Effector CD8-positive, alpha-beta T cell (primary cell): ENCODE measurements around the gene KLRF1.

ENCODE experiments used
- DNase-seq: peaks from one replicate; lab custom pipeline; 2025; lab: John Stamatoyannopoulos, UW
- total RNA-seq, 4 experiments: gene quantifications; one replicate each; lab custom pipeline; 2026; lab: John Stamatoyannopoulos, UW

The KLRF1 gene
- total RNA-seq, result 1.3 to 23.2 (median 9.1) reads per million in 4 experiments

- DNase-seq, result no peak
These were observed at the start of gene KLRF1 for GRCh38 chr12:9827209-9827888. KLRF1 (plus strand) TSS chr12:9827481; CDS start chr12:9827545, 64 bp downstream.

GRCh38 chr12:9779209-9779608 lies 48.1 kb upstream of the KLRF1 start:
- no peak for DNase-seq

GRCh38 chr12:9781360-9781759 lies 45.9 kb upstream of the KLRF1 start:
- DNase-seq, result no peak

- no peak for DNase-seq
These were observed 44.5 kb upstream of the KLRF1 start for GRCh38 chr12:9782547-9783382.

- DNase-seq, result no peak
These were observed 43.0 kb upstream of the KLRF1 start for GRCh38 chr12:9784326-9784725.

GRCh38 chr12:9784816-9785215 lies 42.5 kb upstream of the KLRF1 start:
- DNase-seq, result no peak

- no peak for DNase-seq
These were observed 40.3 kb upstream of the KLRF1 start for GRCh38 chr12:9786726-9787717.

GRCh38 chr12:9792185-9792900 lies 34.9 kb upstream of the KLRF1 start:
- DNase-seq, result no peak

GRCh38 chr12:9792961-9793617 lies 34.2 kb upstream of the KLRF1 start:
- DNase-seq, result no peak

- DNase-seq, result no peak
These were observed 33.4 kb upstream of the KLRF1 start for GRCh38 chr12:9793779-9794395.

GRCh38 chr12:9794484-9795093 lies 32.7 kb upstream of the KLRF1 start:
- no peak for DNase-seq

- no peak for DNase-seq
These were observed 31.3 kb upstream of the KLRF1 start for GRCh38 chr12:9795945-9796344.

GRCh38 chr12:9796346-9796745 lies 30.9 kb upstream of the KLRF1 start:
- DNase-seq, result no peak

GRCh38 chr12:9796971-9797370 lies 30.3 kb upstream of the KLRF1 start:
- DNase-seq, result no peak

GRCh38 chr12:9797722-9798619 lies 29.3 kb upstream of the KLRF1 start:
- DNase-seq, result peak; percentile 35

- no peak for DNase-seq
These were observed 27.3 kb upstream of the KLRF1 start for GRCh38 chr12:9799961-9800360.

GRCh38 chr12:9805883-9806282 lies 21.4 kb upstream of the KLRF1 start:
- DNase-seq, result no peak

- no peak for DNase-seq
These were observed 20.6 kb upstream of the KLRF1 start for GRCh38 chr12:9806714-9807113.

GRCh38 chr12:9808504-9808903 lies 18.8 kb upstream of the KLRF1 start:
- DNase-seq, result no peak
